ENCODE measurements around the gene SYN1. TPM values are rescaled to one million over a fixed set of nuclear protein-coding genes. Genes with fewer than 3 reads are reported as not detected.
A peak's percentile ranks its signal among the peaks of the same experiment; 100 is the strongest.

SYN1 gene
- total RNA-seq, 3 donors from 2014 or later (not counting 1 experiment from before 2014, with no cell fraction given), result 0.40 TPM; not detected in 2

- intact Hi-C loops (cut with micrococcal nuclease), result no loop called here
- 64% methylated on average over 2 of the region's 5 CpGs for WGBS (ENCODE audit: insufficient coverage)
These were observed 76.2 kb downstream of the SYN1 start for GRCh38 chrX:47543496-47543895.

GRCh38 chrX:47540754-47541538 is 78.7 kb downstream of the SYN1 start:
- ATAC-seq (peak in 2 of 3 donors; percentile 5 to 30), DNase-seq (no peak)
- TF ChIP-seq CTCF (IDR thresholded peaks at IDR 0.05), result no peak
- no peaks in the 10 kb centered on the region for H3K9me3 ChIP-seq (ENCODE audit: control insufficient read depth, insufficient read depth, low read length)
- Mint-ChIP-seq H3K27me3 (ENCODE audit: low read depth in 2 of 2) (no peaks in the 10 kb centered on the region), H3K4me3 (peak overlapping the region; percentile 4), H3K4me1 (peaks cover 5 to 12% of the 10 kb centered on the region in 2 donors), H3K9me3 (no peaks in the 10 kb centered on the region), H3K36me3 (no peaks in the 10 kb centered on the region), H3K27ac (no peak overlapping the region)
- H3K4me1 ChIP-seq (ENCODE audit: control insufficient read depth, insufficient read depth, low read length), result peaks cover 15% of the 10 kb centered on the region
- no peak overlapping the region for H3K4me3 ChIP-seq (ENCODE audit: low read length)
- intact Hi-C loops (cut with micrococcal nuclease), result no loop called here
- H3K36me3 ChIP-seq (ENCODE audit: control insufficient read depth, insufficient read depth, low read length), result no peaks in the 10 kb centered on the region
- no peaks in the 10 kb centered on the region for H3K27me3 ChIP-seq (ENCODE audit: control insufficient read depth, insufficient read depth, low read length)
- WGBS (ENCODE audit: insufficient coverage), result 46% methylated on average over 9 of the region's 15 CpGs
- no peak overlapping the region for H3K27ac ChIP-seq (ENCODE audit: low read length)

More at GRCh38 chrX:47543496-47543895, 76.2 kb downstream of the SYN1 start:
- peak; percentile 15 to 24 for DNase-seq
- no peak overlapping the region for H3K27ac ChIP-seq (ENCODE audit: low read length)
- ATAC-seq, result peak in 2 of 3 donors; percentile 61 to 81
- Mint-ChIP-seq H3K9me3 (no peaks in the 10 kb centered on the region), H3K27ac (peak overlapping the region in 1 of 2 donors; percentile 39), H3K36me3 (no peaks in the 10 kb centered on the region), H3K4me3 (peak overlapping the region; percentile 9), H3K27me3 (ENCODE audit: low read depth in 2 of 2) (no peaks in the 10 kb centered on the region), H3K4me1 (peaks cover 5 to 12% of the 10 kb centered on the region in 2 donors)
- H3K4me1 ChIP-seq (ENCODE audit: control insufficient read depth, insufficient read depth, low read length), result peaks cover 17% of the 10 kb centered on the region
- no peaks in the 10 kb centered on the region for H3K36me3 ChIP-seq (ENCODE audit: control insufficient read depth, insufficient read depth, low read length)
- TF ChIP-seq CTCF (IDR thresholded peaks at IDR 0.05), result no peak
- no peaks in the 10 kb centered on the region for H3K27me3 ChIP-seq (ENCODE audit: control insufficient read depth, insufficient read depth, low read length)
- no peaks in the 10 kb centered on the region for H3K9me3 ChIP-seq (ENCODE audit: control insufficient read depth, insufficient read depth, low read length)
- H3K4me3 ChIP-seq (ENCODE audit: low read length), result no peak overlapping the region

GRCh38 chrX:47539860-47540259 is 79.8 kb downstream of the SYN1 start:
- Mint-ChIP-seq H3K27ac (no peak overlapping the region), H3K36me3 (no peaks in the 10 kb centered on the region), H3K4me3 (no peak overlapping the region), H3K9me3 (no peaks in the 10 kb centered on the region), H3K4me1 (peaks cover 0 to 5% of the 10 kb centered on the region in 2 donors), H3K27me3 (ENCODE audit: low read depth in 2 of 2) (no peaks in the 10 kb centered on the region)
- no peak overlapping the region for H3K4me3 ChIP-seq (ENCODE audit: low read length)
- H3K27ac ChIP-seq (ENCODE audit: low read length), result no peak overlapping the region
- peaks cover 6% of the 10 kb centered on the region for H3K4me1 ChIP-seq (ENCODE audit: control insufficient read depth, insufficient read depth, low read length)
- intact Hi-C loops (cut with micrococcal nuclease), result no loop called here
- no peaks in the 10 kb centered on the region for H3K36me3 ChIP-seq (ENCODE audit: control insufficient read depth, insufficient read depth, low read length)
- no peaks in the 10 kb centered on the region for H3K27me3 ChIP-seq (ENCODE audit: control insufficient read depth, insufficient read depth, low read length)
- TF ChIP-seq CTCF (IDR thresholded peaks at IDR 0.05), result no peak
- H3K9me3 ChIP-seq (ENCODE audit: control insufficient read depth, insufficient read depth, low read length), result no peaks in the 10 kb centered on the region
- DNase-seq (no peak), ATAC-seq (no peak)
